HEK293 (cell line): ENCODE measurements around the gene MELK.

Source experiments
- CTCF ChIA-PET: fragments of 350-600 bp; formaldehyde crosslinking; extraction: SDS; loops from one replicate; lab custom pipeline; 2021; ENCODE audit warnings: antibody characterized with exemption; lab: Yijun Ruan, JAX
- POLR2A ChIA-PET: fragments of 300-600 bp; formaldehyde crosslinking; extraction: SDS; loops from one replicate; lab custom pipeline; 2020; ENCODE audit warnings: antibody characterized with exemption, inconsistent platforms; lab: Yijun Ruan, JAX
- H3K27ac ChIP-seq: fragments of 200-500 bp; sonication (Bioruptor generic); 2 replicates; pipeline ENCODE4 v1.5.1; 2014; ENCODE audit warnings: low read depth, low read length, control low read depth, inconsistent platforms; ENCODE audit errors: extremely low read depth
- H3K36me3 ChIP-seq, 2 experiments: fragments of 200-500 bp in 1 of 2; sonication (Bioruptor generic) in 1 of 2; 1 replicate in 1 of 2; 2 replicates in 1 of 2; pipeline ENCODE4 v1.5.1; 2014 to 2017; ENCODE audit warnings: inconsistent platforms in 2 of 2, low read length in 2 of 2; ENCODE audit not compliant: control insufficient read depth in 2 of 2, insufficient read depth in 1 of 2
- H3K4me1 ChIP-seq: fragments of 200-500 bp; sonication (Bioruptor generic); 2 replicates; pipeline ENCODE4 v1.5.1; 2014; ENCODE audit warnings: mild to moderate bottlenecking, low read length, inconsistent platforms; ENCODE audit not compliant: control insufficient read depth, insufficient read depth
- H3K4me3 ChIP-seq: 2 replicates; pipeline ENCODE4 v1.5.1; 2011; ENCODE audit warnings: low read depth, mild to moderate bottlenecking, control low read depth, low read length, moderate library complexity
- H3K9me3 ChIP-seq: fragments of 200-500 bp; sonication (Bioruptor generic); 2 replicates; pipeline ENCODE4 v1.5.1; 2014; ENCODE audit warnings: low read depth, low read length, inconsistent platforms; ENCODE audit not compliant: control insufficient read depth, insufficient read depth
- HOXA7 ChIP-seq: sonication (generic); formaldehyde crosslinking; IDR thresholded peaks from 2 replicates; pipeline ENCODE4 v1.8.1; 2022; ENCODE audit warnings: missing genetic modification reagents, borderline replicate concordance
- KLF1 ChIP-seq: fragments of 450-650 bp; formaldehyde crosslinking; IDR thresholded peaks from 2 replicates; pipeline ENCODE4 v1.5.1; 2016; ENCODE audit warnings: missing biosample characterization, missing genetic modification characterization
- SCRT2 ChIP-seq: fragments of 450-650 bp; formaldehyde crosslinking; IDR thresholded peaks from 2 replicates; pipeline ENCODE4 v1.5.1; 2016; ENCODE audit warnings: missing biosample characterization, missing genetic modification characterization
- TCF7L2 ChIP-seq: IDR thresholded peaks from 2 replicates; pipeline ENCODE4 v1.6.1; 2011; ENCODE audit warnings: low read depth, mild to moderate bottlenecking, inconsistent platforms, low read length, moderate library complexity, borderline replicate concordance
- YY1 ChIP-seq: fragments of 450-650 bp; formaldehyde crosslinking; IDR thresholded peaks from 2 replicates; pipeline ENCODE4 v1.5.1; 2018; ENCODE audit warnings: missing biosample characterization, missing genetic modification characterization
- YY2 ChIP-seq: fragments of 450-650 bp; formaldehyde crosslinking; IDR thresholded peaks from 2 replicates; pipeline ENCODE4 v1.5.1; 2016; ENCODE audit warnings: missing biosample characterization, missing genetic modification characterization
- ZBTB1 ChIP-seq: fragments of 450-650 bp; formaldehyde crosslinking; IDR thresholded peaks from 2 replicates; pipeline ENCODE4 v1.5.1; 2016; ENCODE audit warnings: missing biosample characterization, missing genetic modification characterization
- ZFHX2 ChIP-seq: fragments of 450-650 bp; formaldehyde crosslinking; conservative IDR thresholded peaks from 2 replicates; pipeline ENCODE4 v1.5.1; 2016; ENCODE audit warnings: missing biosample characterization, missing genetic modification characterization
- ZNF10 ChIP-seq: fragments of 450-650 bp; formaldehyde crosslinking; IDR thresholded peaks from 2 replicates; pipeline ENCODE4 v1.5.1; 2017; ENCODE audit warnings: missing biosample characterization, missing genetic modification characterization
- ZNF112 ChIP-seq: fragments of 450-650 bp; formaldehyde crosslinking; IDR thresholded peaks from 2 replicates; pipeline ENCODE4 v1.5.0; 2017; ENCODE audit warnings: missing biosample characterization, missing genetic modification characterization
- ZNF133 ChIP-seq: fragments of 450-650 bp; formaldehyde crosslinking; IDR thresholded peaks from 2 replicates; pipeline ENCODE4 v1.5.1; 2016; ENCODE audit warnings: missing biosample characterization, missing genetic modification characterization
- ZNF2 ChIP-seq: fragments of 450-650 bp; formaldehyde crosslinking; IDR thresholded peaks from 2 replicates; pipeline ENCODE4 v1.5.1; 2016; ENCODE audit warnings: missing biosample characterization, missing genetic modification characterization
- ZNF302 ChIP-seq: fragments of 450-650 bp; formaldehyde crosslinking; IDR thresholded peaks from 2 replicates; pipeline ENCODE4 v1.5.1; 2016; ENCODE audit warnings: missing biosample characterization, missing genetic modification characterization, low read depth
- ZNF37A ChIP-seq: fragments of 450-650 bp; IDR thresholded peaks from 2 replicates; pipeline ENCODE4 v1.5.1; 2018; ENCODE audit warnings: missing biosample characterization, missing genetic modification characterization
- ZNF416 ChIP-seq: fragments of 450-650 bp; formaldehyde crosslinking; IDR thresholded peaks from 2 replicates; pipeline ENCODE4 v1.5.1; 2016; ENCODE audit warnings: missing biosample characterization, missing genetic modification characterization
- ZNF426 ChIP-seq: fragments of 450-650 bp; formaldehyde crosslinking; IDR thresholded peaks from 2 replicates; pipeline ENCODE4 v1.5.1; 2017; ENCODE audit warnings: missing biosample characterization, missing genetic modification characterization, mild to moderate bottlenecking, inconsistent platforms, moderate library complexity
- ZNF510 ChIP-seq: fragments of 450-650 bp; formaldehyde crosslinking; IDR thresholded peaks from 2 replicates; pipeline ENCODE4 v1.5.1; 2018; ENCODE audit warnings: mild to moderate bottlenecking, missing genetic modification characterization, missing biosample characterization; ENCODE audit not compliant: insufficient replicate concordance
- ZNF544 ChIP-seq: fragments of 450-650 bp; formaldehyde crosslinking; IDR thresholded peaks from 2 replicates; pipeline ENCODE4 v1.5.0; 2017; ENCODE audit warnings: missing biosample characterization, missing genetic modification characterization
- ZNF585B ChIP-seq: fragments of 450-650 bp; formaldehyde crosslinking; IDR thresholded peaks from 2 replicates; pipeline ENCODE4 v1.5.1; 2016; ENCODE audit warnings: missing biosample characterization, missing genetic modification characterization
- ZNF768 ChIP-seq: fragments of 450-650 bp; formaldehyde crosslinking; IDR thresholded peaks from 2 replicates; pipeline ENCODE4 v1.5.1; 2018; ENCODE audit warnings: missing biosample characterization, mild to moderate bottlenecking, missing genetic modification characterization
- ZNF777 ChIP-seq: fragments of 450-650 bp; formaldehyde crosslinking; IDR thresholded peaks from 2 replicates; pipeline ENCODE4 v1.5.1; 2017; ENCODE audit warnings: missing biosample characterization, missing genetic modification characterization, borderline replicate concordance
- ZNF791 ChIP-seq: fragments of 450-650 bp; formaldehyde crosslinking; IDR thresholded peaks from 2 replicates; pipeline ENCODE4 v1.5.1; 2016; ENCODE audit warnings: missing biosample characterization, missing genetic modification characterization
- ZNF843 ChIP-seq: fragments of 450-650 bp; formaldehyde crosslinking; IDR thresholded peaks from 2 replicates; pipeline ENCODE4 v1.5.1; 2016; ENCODE audit warnings: missing biosample characterization, missing genetic modification characterization
- ZSCAN23 ChIP-seq: fragments of 450-650 bp; formaldehyde crosslinking; IDR thresholded peaks from 2 replicates; pipeline ENCODE4 v1.5.1; 2016; ENCODE audit warnings: missing biosample characterization, missing genetic modification characterization
- TF ChIP-seq, protein P1 (sequence below): fragments of 450-650 bp; formaldehyde crosslinking; IDR thresholded peaks from 2 replicates; pipeline ENCODE4 v1.5.1; 2016; ENCODE audit warnings: missing biosample characterization, missing genetic modification characterization
- TF ChIP-seq, protein P2 (sequence below): fragments of 450-650 bp; formaldehyde crosslinking; IDR thresholded peaks from 2 replicates; pipeline ENCODE4 v1.5.1; 2016; ENCODE audit warnings: missing biosample characterization, missing genetic modification characterization
- TF ChIP-seq, protein P3 (sequence below): fragments of 450-650 bp; formaldehyde crosslinking; IDR thresholded peaks from 2 replicates; pipeline ENCODE4; 2016; ENCODE audit warnings: missing biosample characterization, missing genetic modification characterization
- TF ChIP-seq, protein P4 (sequence below): fragments of 450-650 bp; formaldehyde crosslinking; IDR thresholded peaks from 2 replicates; pipeline ENCODE4 v1.5.1; 2016; ENCODE audit warnings: missing biosample characterization, missing genetic modification characterization

MELK gene

DNA sequence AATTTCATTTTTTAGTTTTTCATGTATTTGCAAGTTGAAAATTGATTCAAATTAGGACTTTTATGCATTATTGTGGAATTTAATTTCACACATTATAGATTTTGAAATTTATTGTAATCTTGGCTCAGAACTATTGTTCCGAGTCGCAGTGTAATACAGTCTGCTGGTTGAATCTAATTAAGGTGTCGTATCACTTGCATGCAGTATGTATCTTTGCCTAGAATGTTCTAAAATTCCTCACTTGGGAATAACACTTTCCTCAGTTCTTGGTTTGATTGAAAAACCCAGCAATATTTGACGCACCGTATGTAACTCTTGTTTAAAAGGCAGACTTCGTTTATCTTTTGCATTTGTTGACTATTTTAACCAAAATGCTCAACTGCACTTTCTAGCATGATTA is 49.4 kb downstream of the MELK start:
- ChIA-PET CTCF (no interaction called here), POLR2A (no interaction called here)
- Histone ChIP-seq H3K4me1 (no peaks in the 10 kb centered on the region), H3K4me3 (no peak overlapping the region), H3K27ac (no peak overlapping the region), H3K36me3 (peaks cover 4 to 52% of the 10 kb centered on the region in 2 experiments; a peak in 2 of 3 replicates), H3K9me3 (no peaks in the 10 kb centered on the region)
- no peak for TF ChIP-seq ZFHX2 (tag by site-specific recombination)
- no peak for TF ChIP-seq YY1
- no peak for TF ChIP-seq ZNF791
- no peak for TF ChIP-seq ZNF510 (tag by site-specific recombination)
- TF ChIP-seq ZNF768 (tag by site-specific recombination): no peak
- TF ChIP-seq, protein P1, sequence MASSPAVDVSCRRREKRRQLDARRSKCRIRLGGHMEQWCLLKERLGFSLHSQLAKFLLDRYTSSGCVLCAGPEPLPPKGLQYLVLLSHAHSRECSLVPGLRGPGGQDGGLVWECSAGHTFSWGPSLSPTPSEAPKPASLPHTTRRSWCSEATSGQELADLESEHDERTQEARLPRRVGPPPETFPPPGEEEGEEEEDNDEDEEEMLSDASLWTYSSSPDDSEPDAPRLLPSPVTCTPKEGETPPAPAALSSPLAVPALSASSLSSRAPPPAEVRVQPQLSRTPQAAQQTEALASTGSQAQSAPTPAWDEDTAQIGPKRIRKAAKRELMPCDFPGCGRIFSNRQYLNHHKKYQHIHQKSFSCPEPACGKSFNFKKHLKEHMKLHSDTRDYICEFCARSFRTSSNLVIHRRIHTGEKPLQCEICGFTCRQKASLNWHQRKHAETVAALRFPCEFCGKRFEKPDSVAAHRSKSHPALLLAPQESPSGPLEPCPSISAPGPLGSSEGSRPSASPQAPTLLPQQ (tag by site-specific recombination): no peak
- TF ChIP-seq ZNF843 (tag by site-specific recombination): no peak
- TF ChIP-seq ZNF544 (tag by site-specific recombination): no peak
- no peak for TF ChIP-seq ZNF10 (tag by site-specific recombination)
- TF ChIP-seq, protein P2, sequence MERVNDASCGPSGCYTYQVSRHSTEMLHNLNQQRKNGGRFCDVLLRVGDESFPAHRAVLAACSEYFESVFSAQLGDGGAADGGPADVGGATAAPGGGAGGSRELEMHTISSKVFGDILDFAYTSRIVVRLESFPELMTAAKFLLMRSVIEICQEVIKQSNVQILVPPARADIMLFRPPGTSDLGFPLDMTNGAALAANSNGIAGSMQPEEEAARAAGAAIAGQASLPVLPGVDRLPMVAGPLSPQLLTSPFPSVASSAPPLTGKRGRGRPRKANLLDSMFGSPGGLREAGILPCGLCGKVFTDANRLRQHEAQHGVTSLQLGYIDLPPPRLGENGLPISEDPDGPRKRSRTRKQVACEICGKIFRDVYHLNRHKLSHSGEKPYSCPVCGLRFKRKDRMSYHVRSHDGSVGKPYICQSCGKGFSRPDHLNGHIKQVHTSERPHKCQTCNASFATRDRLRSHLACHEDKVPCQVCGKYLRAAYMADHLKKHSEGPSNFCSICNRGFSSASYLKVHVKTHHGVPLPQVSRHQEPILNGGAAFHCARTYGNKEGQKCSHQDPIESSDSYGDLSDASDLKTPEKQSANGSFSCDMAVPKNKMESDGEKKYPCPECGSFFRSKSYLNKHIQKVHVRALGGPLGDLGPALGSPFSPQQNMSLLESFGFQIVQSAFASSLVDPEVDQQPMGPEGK (tag by site-specific recombination): no peak
- no peak for TF ChIP-seq ZSCAN23
- no peak for TF ChIP-seq ZNF302
- no peak for TF ChIP-seq ZNF426 (tag by site-specific recombination)
- no peak for TF ChIP-seq YY2 (tag by site-specific recombination)
- TF ChIP-seq HOXA7 (CRISPR knock-in tag): no peak
- TF ChIP-seq ZBTB1: no peak
- no peak for TF ChIP-seq ZNF777 (tag by site-specific recombination)
- TF ChIP-seq ZNF37A (tag by site-specific recombination): no peak
- TF ChIP-seq ZNF112 (tag by site-specific recombination): no peak
- TF ChIP-seq ZNF585B: no peak

DNA sequence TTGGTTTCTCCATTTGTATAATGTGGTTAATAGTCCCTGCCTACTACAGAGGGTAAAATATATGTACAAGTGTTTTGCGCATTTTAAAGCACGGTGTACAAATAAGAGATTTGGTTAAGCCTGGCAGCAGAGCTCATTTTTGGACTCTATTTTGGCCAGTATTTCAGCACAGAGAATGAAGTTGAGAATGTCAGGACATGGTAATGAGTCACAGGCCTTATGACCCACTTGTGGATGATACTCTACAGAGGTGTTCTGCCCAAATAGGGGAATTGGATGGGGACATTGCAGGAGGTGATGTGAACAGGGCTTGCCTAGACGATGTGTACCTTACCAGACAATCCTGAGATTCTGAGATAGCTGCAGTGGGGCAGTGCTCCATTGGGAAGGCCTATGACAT is 50.6 kb downstream of the MELK start:
- Histone ChIP-seq H3K9me3 (no peaks in the 10 kb centered on the region), H3K36me3 (peaks cover 4 to 59% of the 10 kb centered on the region in 2 experiments; a peak in 2 of 3 replicates), H3K4me1 (no peaks in the 10 kb centered on the region), H3K4me3 (no peak overlapping the region), H3K27ac (no peak overlapping the region)
- ChIA-PET CTCF (interaction anchor here (0.6 to 3.0 kb wide), 3 partner anchors 10 to 162 kb away, joined by 3 to 11 read pairs (median 3); no protein-coding TSS in a partner anchor), POLR2A (no interaction called here)
- TF ChIP-seq, protein P3, sequence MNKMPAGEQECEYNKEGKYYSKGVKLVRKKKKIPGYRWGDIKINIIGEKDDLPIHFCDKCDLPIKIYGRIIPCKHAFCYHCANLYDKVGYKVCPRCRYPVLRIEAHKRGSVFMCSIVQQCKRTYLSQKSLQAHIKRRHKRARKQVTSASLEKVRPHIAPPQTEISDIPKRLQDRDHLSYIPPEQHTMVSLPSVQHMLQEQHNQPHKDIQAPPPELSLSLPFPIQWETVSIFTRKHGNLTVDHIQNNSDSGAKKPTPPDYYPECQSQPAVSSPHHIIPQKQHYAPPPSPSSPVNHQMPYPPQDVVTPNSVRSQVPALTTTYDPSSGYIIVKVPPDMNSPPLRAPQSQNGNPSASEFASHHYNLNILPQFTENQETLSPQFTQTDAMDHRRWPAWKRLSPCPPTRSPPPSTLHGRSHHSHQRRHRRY (tag by site-specific recombination): no peak
- TF ChIP-seq KLF1 (tag by site-specific recombination) (no peak), SCRT2 (peak; percentile 72), ZNF416 (tag by site-specific recombination) (no peak), ZNF2 (tag by site-specific recombination) (no peak), ZNF133 (tag by site-specific recombination) (peak; percentile 86), TCF7L2 (no peak)
- TF ChIP-seq, protein P2 (tag by site-specific recombination): no peak
- TF ChIP-seq, protein P4, sequence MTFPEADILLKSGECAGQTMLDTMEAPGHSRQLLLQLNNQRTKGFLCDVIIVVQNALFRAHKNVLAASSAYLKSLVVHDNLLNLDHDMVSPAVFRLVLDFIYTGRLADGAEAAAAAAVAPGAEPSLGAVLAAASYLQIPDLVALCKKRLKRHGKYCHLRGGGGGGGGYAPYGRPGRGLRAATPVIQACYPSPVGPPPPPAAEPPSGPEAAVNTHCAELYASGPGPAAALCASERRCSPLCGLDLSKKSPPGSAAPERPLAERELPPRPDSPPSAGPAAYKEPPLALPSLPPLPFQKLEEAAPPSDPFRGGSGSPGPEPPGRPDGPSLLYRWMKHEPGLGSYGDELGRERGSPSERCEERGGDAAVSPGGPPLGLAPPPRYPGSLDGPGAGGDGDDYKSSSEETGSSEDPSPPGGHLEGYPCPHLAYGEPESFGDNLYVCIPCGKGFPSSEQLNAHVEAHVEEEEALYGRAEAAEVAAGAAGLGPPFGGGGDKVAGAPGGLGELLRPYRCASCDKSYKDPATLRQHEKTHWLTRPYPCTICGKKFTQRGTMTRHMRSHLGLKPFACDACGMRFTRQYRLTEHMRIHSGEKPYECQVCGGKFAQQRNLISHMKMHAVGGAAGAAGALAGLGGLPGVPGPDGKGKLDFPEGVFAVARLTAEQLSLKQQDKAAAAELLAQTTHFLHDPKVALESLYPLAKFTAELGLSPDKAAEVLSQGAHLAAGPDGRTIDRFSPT: no peak
